IMR-90 (cell line): ENCODE data around the gene OPCML. TPM values are rescaled to one million over a fixed set of nuclear protein-coding genes. Genes with fewer than 3 reads are reported as not detected.

Source experiments
- ATAC-seq: fragments of 200-7000 bp; cut with Tn5 transposase; 2 replicates; pipeline ENCODE4 v1.9.1; 2020; ENCODE audit warnings: low read depth, mild to moderate bottlenecking, moderate library complexity
- BruUV-seq: library from RNA; stranded (reverse); fragments of 400-500 nt; replicated peaks from 2 replicates; lab custom pipeline; 2021; lab: Mats Ljungman, UMichigan
- CTCF ChIA-PET: fragments of 300-600 bp; formaldehyde crosslinking; extraction: SDS; loops from one replicate; lab custom pipeline; 2021; ENCODE audit warnings: antibody characterized with exemption; lab: Yijun Ruan, JAX
- POLR2A ChIA-PET: fragments of 300-600 bp; sonication (Branson Sonifier 250); formaldehyde crosslinking; loops from one replicate; lab custom pipeline; 2022; ENCODE audit warnings: antibody characterized with exemption; ENCODE audit not compliant: unreplicated experiment; lab: Charles Lee
- DNase-seq: peaks from one replicate; pipeline ENCODE4 v3.0.0; 2013
- H2AFZ ChIP-seq: replicated peaks from 2 replicates; pipeline ENCODE3; 2013; ENCODE audit warnings: low read length, mild to moderate bottlenecking; ENCODE audit not compliant: poor library complexity
- H2AK5ac ChIP-seq: 2 replicates; pipeline ENCODE4 v1.6.1; 2013; ENCODE audit warnings: low read depth, low read length, inconsistent platforms
- H2AK9ac ChIP-seq: replicated peaks from 2 replicates; pipeline ENCODE3; 2013; ENCODE audit warnings: mild to moderate bottlenecking, low read depth, low read length, moderate library complexity; ENCODE audit not compliant: poor library complexity
- H2BK120ac ChIP-seq: 2 replicates; pipeline ENCODE4 v1.6.1; 2013; ENCODE audit warnings: low read depth, low read length, inconsistent platforms
- H2BK15ac ChIP-seq: 3 replicates; pipeline ENCODE4 v1.6.1; 2013; ENCODE audit warnings: low read depth, low read length, inconsistent platforms
- H2BK20ac ChIP-seq: 2 replicates; pipeline ENCODE4 v1.6.1; 2013; ENCODE audit warnings: low read depth, mild to moderate bottlenecking, inconsistent platforms, low read length, moderate library complexity
- H2BK5ac ChIP-seq: 2 replicates; pipeline ENCODE4 v1.6.1; 2013; ENCODE audit warnings: mild to moderate bottlenecking, low read depth, low read length, inconsistent platforms; ENCODE audit not compliant: poor library complexity, severe bottlenecking
- H3K14ac ChIP-seq: replicated peaks from 2 replicates; pipeline ENCODE4 v1.6.1; 2013; ENCODE audit warnings: low read depth, low read length, inconsistent platforms
- H3K18ac ChIP-seq: 2 replicates; pipeline ENCODE4 v1.6.1; 2013; ENCODE audit warnings: low read depth, low read length, control low read depth
- H3K23ac ChIP-seq: 2 replicates; pipeline ENCODE4 v1.6.1; 2013; ENCODE audit warnings: low read depth, low read length, inconsistent platforms
- H3K27ac ChIP-seq: 2 replicates; pipeline ENCODE4 v1.5.1; 2013; ENCODE audit warnings: mild to moderate bottlenecking, control low read depth, low read length; ENCODE audit not compliant: insufficient read depth
- H3K27me3 ChIP-seq: 2 replicates; pipeline ENCODE4 v1.6.1; 2013; ENCODE audit warnings: low read length; ENCODE audit not compliant: control insufficient read depth, insufficient read depth
- H3K36me3 ChIP-seq: 2 replicates; pipeline ENCODE4 v1.6.1; 2013; ENCODE audit warnings: low read length, mixed read lengths; ENCODE audit not compliant: control insufficient read depth, insufficient read depth
- H3K4ac ChIP-seq: 2 replicates; pipeline ENCODE4 v1.6.1; 2013; ENCODE audit warnings: low read depth, low read length, inconsistent platforms
- H3K4me1 ChIP-seq: 2 replicates; pipeline ENCODE4 v1.6.1; 2013; ENCODE audit warnings: low read length, mixed read lengths; ENCODE audit not compliant: control insufficient read depth, insufficient read depth
- H3K4me2 ChIP-seq: 2 replicates; pipeline ENCODE4 v1.6.1; 2013; ENCODE audit warnings: low read depth, mild to moderate bottlenecking, control low read depth, low read length, moderate library complexity
- H3K4me3 ChIP-seq: 2 replicates; pipeline ENCODE4 v1.5.1; 2013; ENCODE audit warnings: low read depth, mild to moderate bottlenecking, control low read depth, low read length, moderate library complexity; ENCODE audit not compliant: insufficient read depth
- H3K56ac ChIP-seq: 2 replicates; pipeline ENCODE4 v1.6.1; 2013; ENCODE audit warnings: low read length, inconsistent platforms; ENCODE audit not compliant: insufficient read depth; ENCODE audit errors: extremely low read depth
- H3K79me1 ChIP-seq, 2 experiments: 2 replicates each; pipeline ENCODE4 v1.6.1; 2013; ENCODE audit warnings: low read length in 2 of 2, inconsistent platforms in 1 of 2, low read depth in 1 of 2
- H3K9ac ChIP-seq: 2 replicates; pipeline ENCODE4 v1.6.1; 2013; ENCODE audit warnings: low read depth, low read length, control low read depth
- H3K9me1 ChIP-seq: 2 replicates; pipeline ENCODE4 v1.6.1; 2013; ENCODE audit warnings: low read length, inconsistent platforms; ENCODE audit not compliant: insufficient read depth
- H3K9me3 ChIP-seq: 2 replicates; pipeline ENCODE4 v1.6.1; 2013; ENCODE audit warnings: low read length; ENCODE audit not compliant: control insufficient read depth, insufficient read depth
- H4K20me1 ChIP-seq: 2 replicates; pipeline ENCODE4 v1.6.1; 2013; ENCODE audit warnings: low read length, inconsistent platforms; ENCODE audit not compliant: insufficient read depth
- H4K5ac ChIP-seq: 2 replicates; pipeline ENCODE4 v1.6.1; 2013; ENCODE audit warnings: mild to moderate bottlenecking, low read depth, low read length, control low read depth
- H4K8ac ChIP-seq, 2 experiments: 2 replicates each; pipeline ENCODE4 v1.6.1; 2013; ENCODE audit warnings: low read depth in 2 of 2, low read length in 2 of 2, control low read depth in 1 of 2, inconsistent platforms in 1 of 2
- H4K91ac ChIP-seq: 2 replicates; pipeline ENCODE4 v1.6.1; 2013; ENCODE audit warnings: low read depth, low read length, inconsistent platforms; ENCODE audit not compliant: insufficient read depth
- BHLHE40 ChIP-seq: fragments of 150-350 bp; IDR thresholded peaks from 2 replicates; pipeline ENCODE4 v1.6.1; 2016; ENCODE audit warnings: mild to moderate bottlenecking, low read depth, low read length
- CHD1 ChIP-seq: IDR thresholded peaks from 2 replicates; pipeline ENCODE4 v1.6.1; 2012; ENCODE audit warnings: low read depth, low read length, improper control_type of control experiment
- ELK1 ChIP-seq: fragments of 150-350 bp; IDR thresholded peaks from 2 replicates; pipeline ENCODE4 v1.6.1; 2016; ENCODE audit warnings: low read depth, mild to moderate bottlenecking, low read length, moderate library complexity, borderline replicate concordance
- MAFK ChIP-seq: IDR thresholded peaks from 2 replicates; pipeline ENCODE4 v1.6.1; 2012; ENCODE audit warnings: low read depth, low read length, improper control_type of control experiment
- MAZ ChIP-seq: IDR thresholded peaks from 2 replicates; pipeline ENCODE4 v1.6.1; 2012; ENCODE audit warnings: low read depth, mild to moderate bottlenecking, low read length, improper control_type of control experiment, moderate library complexity, borderline replicate concordance
- MXI1 ChIP-seq: IDR thresholded peaks from 2 replicates; pipeline ENCODE4 v1.6.1; 2012; ENCODE audit warnings: low read depth, mild to moderate bottlenecking, low read length, moderate library complexity, borderline replicate concordance
- NFE2L2 ChIP-seq: fragments of 150-350 bp; IDR thresholded peaks from 2 replicates; pipeline ENCODE4 v1.6.1; 2016; ENCODE audit warnings: low read depth, mild to moderate bottlenecking, low read length
- POLR2A ChIP-seq: IDR thresholded peaks from 2 replicates; pipeline ENCODE4 v1.6.1; 2012; ENCODE audit warnings: mild to moderate bottlenecking, low read depth, low read length
- RFX5 ChIP-seq: IDR thresholded peaks from 2 replicates; pipeline ENCODE4 v1.8.0; 2012; ENCODE audit warnings: low read depth, mild to moderate bottlenecking, low read length, moderate library complexity
- USF2 ChIP-seq: fragments of 150-350 bp; IDR thresholded peaks from 2 replicates; pipeline ENCODE4 v1.6.1; 2017; ENCODE audit warnings: mild to moderate bottlenecking, antibody characterized with exemption, low read length, low read depth
- WGBS, 2 experiments: methylation state at CpG; one replicate each; pipeline versions ENCODE4 v1.1.5 to v1.1.7; 2013; ENCODE audit warnings: missing lambda C conversion rate in 2 of 2; ENCODE audit not compliant: insufficient read length in 1 of 2; ENCODE audit errors: extremely low coverage in 2 of 2; 5-methylcytosine and 5-hydroxymethylcytosine counted together
- dilution Hi-C: fragments of 300-500 bp; cut with HindIII; formaldehyde crosslinking; loops from one replicate; pipeline ENCODE4 v1.14.3; 2018; ENCODE audit warnings: low sequenced_read_pairs; ENCODE audit not compliant: unreplicated experiment
- in situ Hi-C: fragments of 300-500 bp; cut with MboI; formaldehyde crosslinking; loops from 3 replicates; pipeline ENCODE4 v1.14.3; 2019; ENCODE audit warnings: low sequenced_read_pairs, inconsistent platforms, mixed read lengths
- intact Hi-C: fragments of 100-400 bp; cut with micrococcal nuclease; formaldehyde crosslinking; loops from 2 replicates; pipeline ENCODE4 v1.10.0; 2022
- polyA plus RNA-seq, 3 experiments: library from polyadenylated mRNA; depleted of rRNA; stranded (reverse); fragments of >200 nt; gene quantifications; 2 replicates each; pipeline ENCODE4 v1.2.3, GENCODE V29; 2012; ENCODE audit warnings: low replicate concordance in 1 of 3
- total RNA-seq: library from RNA; depleted of rRNA; stranded (reverse); fragments of >200 nt; gene quantifications from 2 replicates; pipeline ENCODE4 v1.2.3, GENCODE V29; 2012

Gene OPCML
- total and polyA plus RNA-seq, 2 of the 4 experiments (the other 2 are of a cell fraction), result under 0.01 to 2.6 TPM

- BruUV-seq, result no TSS peak
- TF ChIP-seq NFE2L2 (no peak), BHLHE40 (no peak), USF2 (no peak), RFX5 (no peak), POLR2A (no peak), ELK1 (no peak), MXI1 (no peak), CHD1 (no peak), MAFK (no peak), MAZ (no peak)
- H4K91ac ChIP-seq, result no peak overlapping the region
- H3K27me3 ChIP-seq, result no peaks in the 10 kb centered on the region
- no peak overlapping the region for H3K56ac ChIP-seq
- H3K79me1 ChIP-seq, result no peaks in the 10 kb centered on the region
- no peak overlapping the region for H2AFZ ChIP-seq
- no peak overlapping the region for H3K4ac ChIP-seq
- H2BK20ac ChIP-seq, result no peak overlapping the region
- no peaks in the 10 kb centered on the region for H3K9me1 ChIP-seq
- H2BK120ac ChIP-seq, result no peak overlapping the region
- WGBS, 2 experiments, result 40% methylated on average over 2 of the region's 8 CpGs; no CpG with 5 or more reads in 1 of the 2 experiments
- intact Hi-C loops (no loop called here), in situ Hi-C loops (no loop called here), dilution Hi-C loops (no loop called here)
- H2AK9ac ChIP-seq, result no peak overlapping the region
- no peak for DNase-seq
- H3K14ac ChIP-seq, result no peak overlapping the region
- H3K4me2 ChIP-seq, result no peak overlapping the region
- ChIA-PET POLR2A (no interaction called here), CTCF (no interaction called here)
- no peak overlapping the region for H2BK15ac ChIP-seq
- no peak overlapping the region for H3K4me3 ChIP-seq
- H4K5ac ChIP-seq, result no peak overlapping the region
- no peak overlapping the region for H2AK5ac ChIP-seq
- H3K36me3 ChIP-seq, result no peaks in the 10 kb centered on the region
- H3K18ac ChIP-seq, result no peak overlapping the region
- no peak overlapping the region for H4K8ac ChIP-seq
- H3K23ac ChIP-seq, result no peak overlapping the region
- H3K9ac ChIP-seq, result no peak overlapping the region
- H2BK5ac ChIP-seq, result no peak overlapping the region
- peaks cover 54% of the 10 kb centered on the region for H3K9me3 ChIP-seq
- ATAC-seq, result no peak
- no peaks in the 10 kb centered on the region for H3K4me1 ChIP-seq
- H4K20me1 ChIP-seq, result no peaks in the 10 kb centered on the region
- H3K27ac ChIP-seq, result no peak overlapping the region
Measured at GRCh38 chr11:133516845-133517244, 15.5 kb downstream of the OPCML start.
